ENCODE data around the gene SDC3.

Gene SDC3

DNA sequence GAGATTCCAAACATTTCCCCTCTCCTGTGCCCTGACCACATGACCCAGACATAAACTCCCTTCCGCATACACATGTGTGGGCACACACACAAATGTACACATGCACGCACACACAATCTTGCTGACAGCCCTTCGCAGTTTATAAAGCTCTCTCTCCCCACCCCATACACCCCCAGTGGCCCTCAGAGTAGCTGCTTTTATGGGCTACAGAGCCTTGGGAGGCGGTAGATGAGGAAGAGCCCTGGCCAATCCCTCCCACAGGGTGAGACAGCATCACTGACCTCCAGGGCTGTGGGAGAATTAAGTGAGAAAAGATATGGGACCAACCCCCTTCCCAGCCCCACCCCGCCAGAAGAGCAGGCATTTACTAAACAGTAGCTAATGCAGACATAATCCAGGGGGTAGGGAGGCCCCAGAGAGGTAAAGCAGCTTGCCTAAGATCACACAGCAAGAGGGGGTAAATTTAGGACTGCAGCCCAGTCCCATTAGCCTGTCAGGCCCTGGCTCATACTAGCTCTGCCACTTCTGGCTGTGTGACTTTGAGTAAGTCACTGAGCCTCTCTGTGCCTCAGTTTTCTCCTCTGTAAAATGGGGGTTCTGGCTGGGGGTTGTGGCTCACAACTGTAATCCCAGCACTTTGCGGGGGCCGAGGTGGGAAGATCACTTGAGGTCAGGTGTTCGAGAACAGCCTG is 5.1 kb downstream of the SDC3 start:
- no peak for DNase-seq

DNA sequence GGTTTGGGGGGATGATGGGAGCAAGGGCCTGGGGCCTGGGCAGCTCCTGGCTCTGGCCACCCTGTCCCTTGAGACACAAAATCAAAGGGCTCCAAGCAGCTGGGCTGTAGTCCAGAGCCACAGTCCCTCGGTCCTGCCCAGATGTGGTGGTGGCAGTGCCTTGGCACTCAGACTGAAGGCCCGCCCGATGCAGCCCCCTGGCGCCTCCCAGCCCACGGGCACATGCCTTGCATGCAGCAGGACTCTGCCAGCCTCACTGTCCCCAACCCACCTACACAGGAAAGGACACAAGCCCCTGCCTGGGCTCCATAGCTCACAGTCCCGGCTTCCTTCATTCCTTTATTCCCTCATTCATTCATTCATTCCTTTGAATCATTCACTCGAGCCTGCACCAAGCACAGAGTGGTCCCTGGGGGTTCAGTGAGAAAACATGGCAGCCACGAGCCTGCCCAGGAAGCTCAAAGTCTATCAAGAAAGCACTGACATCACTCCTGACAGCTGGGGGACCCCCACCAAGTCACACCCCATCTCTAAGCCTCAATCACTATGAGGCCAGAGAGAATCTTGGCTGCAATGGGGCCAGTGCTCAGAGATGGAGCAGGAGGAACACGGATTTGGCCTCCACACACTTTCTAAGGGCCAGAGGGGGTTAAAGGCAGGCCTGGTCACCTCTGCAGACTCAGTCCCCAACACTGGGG is 5.8 kb downstream of the SDC3 start:
- no peak for DNase-seq

DNA sequence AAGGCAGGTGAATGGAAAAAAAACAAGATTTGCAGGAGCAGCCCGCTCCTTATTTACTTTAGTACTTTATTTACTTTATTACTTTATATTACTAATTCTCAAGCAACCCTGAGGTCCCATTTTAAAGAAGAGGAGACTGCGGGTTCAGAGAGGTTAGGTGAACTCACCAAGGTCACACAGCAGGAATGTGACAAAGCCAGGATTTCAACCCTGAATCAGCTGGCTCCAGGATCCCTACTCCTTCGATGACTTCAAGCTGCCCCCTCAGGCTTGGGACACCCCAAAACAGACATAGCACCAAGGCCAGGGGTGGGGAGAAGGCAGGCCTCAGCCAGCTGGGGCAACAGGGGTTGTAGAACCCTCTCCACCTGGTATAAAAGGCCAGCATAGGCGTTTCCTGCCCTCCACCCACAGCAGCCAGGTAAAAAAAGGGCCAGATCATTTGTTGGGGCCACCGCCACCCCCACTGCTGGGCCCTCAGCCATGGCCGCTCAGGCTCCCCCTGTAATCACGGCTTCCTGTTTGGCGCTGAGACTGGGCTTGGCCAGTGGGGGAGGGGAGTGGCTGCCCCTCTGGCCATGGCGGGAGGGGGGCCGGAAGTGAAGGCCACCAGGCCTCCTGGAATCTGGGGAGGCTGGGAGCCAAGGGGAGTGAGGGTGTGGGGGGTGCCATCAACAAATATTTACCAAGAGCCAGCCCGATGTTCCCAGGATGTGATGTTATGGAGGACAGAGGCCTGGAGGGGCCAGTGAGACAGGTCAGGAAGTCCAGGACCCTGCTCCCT is 6.6 kb downstream of the SDC3 start:
- DNase-seq = no peak

DNA sequence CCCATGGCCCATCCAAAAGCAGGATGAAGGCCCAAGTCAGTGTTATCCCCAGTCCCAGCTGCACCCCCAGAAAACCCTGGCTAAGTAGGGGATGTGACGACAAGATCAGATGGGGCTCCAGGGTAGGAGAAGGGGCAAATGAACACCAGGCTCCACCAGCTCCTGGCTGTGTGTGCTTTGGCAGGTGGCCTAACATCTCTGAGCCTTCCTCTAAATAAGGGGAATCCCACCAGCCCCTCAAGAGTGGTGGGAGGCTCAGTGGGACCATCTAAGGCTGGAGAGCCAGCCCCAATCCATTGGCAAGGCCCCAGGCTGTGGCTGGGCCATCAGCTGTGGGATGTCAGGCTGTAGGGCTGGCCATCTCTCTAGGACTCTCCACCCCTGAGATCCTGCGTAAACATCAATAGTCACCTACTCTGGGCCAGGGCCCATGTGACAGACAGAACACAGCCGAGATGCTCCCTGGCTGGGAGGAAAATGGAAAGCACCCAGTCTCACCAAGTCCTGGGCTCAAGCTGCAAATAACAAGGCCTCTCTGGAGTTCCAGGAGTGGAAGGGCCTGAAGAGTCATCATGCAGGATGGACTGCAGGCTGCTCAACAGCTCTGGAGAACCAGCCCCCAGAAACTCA is 7.5 kb downstream of the SDC3 start:
- no peak for DNase-seq

DNA sequence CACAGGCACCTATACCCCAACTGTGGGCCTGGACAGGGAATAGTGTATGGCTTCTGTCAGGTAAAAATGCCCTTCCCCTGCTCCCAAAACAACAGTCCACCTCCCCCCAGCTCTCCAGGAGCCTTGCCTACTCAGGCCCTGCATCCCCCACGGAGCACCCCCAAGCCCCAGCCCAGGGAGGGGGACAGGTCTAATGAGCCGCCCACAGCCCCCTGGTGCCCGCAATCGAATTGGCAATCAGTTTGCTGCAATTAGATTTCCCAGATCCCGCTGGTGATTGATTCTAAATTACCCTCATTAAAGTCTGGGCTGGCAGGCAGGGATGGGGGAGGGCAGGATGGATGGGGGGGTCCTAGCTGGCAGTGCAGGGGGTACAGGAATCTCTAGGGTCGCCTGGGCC is 8.1 kb downstream of the SDC3 start:
- DNase-seq = no peak

DNA sequence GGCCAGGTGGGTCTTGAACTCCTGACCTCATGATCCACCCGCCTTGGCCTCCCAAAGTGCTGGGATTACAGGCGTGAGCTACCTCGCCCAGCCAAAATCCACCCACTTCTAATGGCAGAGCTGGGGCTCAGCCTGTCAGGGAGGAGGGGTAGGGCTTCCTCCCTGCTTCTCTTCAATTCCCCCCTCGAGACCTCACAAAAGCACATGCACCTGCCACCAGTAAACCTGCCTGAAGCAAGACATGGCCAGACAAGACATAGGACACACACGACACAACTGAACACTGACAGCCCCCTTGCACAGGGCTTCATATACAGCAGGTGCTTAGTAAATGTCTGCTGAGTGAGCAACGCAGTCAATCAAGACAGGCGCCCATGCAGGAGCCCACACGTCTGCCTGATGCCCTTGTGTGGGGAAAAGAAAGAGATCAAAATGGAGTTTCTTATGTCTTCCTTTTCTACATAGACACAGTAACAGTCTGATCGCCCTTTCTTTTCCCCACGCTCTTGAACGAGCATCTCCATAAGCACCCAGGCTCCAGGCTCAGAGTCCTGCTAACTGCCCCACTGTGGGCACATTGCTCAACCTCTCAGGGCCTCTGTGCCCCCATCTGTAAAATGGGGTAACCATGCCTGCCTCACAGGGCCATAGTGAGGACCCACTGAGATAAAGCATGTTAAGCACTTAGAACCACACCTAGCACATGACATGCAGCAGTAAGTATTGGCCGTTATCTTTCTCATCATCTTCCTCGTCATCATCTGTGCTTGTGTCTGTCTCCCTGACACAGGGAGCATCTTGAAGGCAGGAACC is 8.8 kb downstream of the SDC3 start:
- DNase-seq = no peak

DNA sequence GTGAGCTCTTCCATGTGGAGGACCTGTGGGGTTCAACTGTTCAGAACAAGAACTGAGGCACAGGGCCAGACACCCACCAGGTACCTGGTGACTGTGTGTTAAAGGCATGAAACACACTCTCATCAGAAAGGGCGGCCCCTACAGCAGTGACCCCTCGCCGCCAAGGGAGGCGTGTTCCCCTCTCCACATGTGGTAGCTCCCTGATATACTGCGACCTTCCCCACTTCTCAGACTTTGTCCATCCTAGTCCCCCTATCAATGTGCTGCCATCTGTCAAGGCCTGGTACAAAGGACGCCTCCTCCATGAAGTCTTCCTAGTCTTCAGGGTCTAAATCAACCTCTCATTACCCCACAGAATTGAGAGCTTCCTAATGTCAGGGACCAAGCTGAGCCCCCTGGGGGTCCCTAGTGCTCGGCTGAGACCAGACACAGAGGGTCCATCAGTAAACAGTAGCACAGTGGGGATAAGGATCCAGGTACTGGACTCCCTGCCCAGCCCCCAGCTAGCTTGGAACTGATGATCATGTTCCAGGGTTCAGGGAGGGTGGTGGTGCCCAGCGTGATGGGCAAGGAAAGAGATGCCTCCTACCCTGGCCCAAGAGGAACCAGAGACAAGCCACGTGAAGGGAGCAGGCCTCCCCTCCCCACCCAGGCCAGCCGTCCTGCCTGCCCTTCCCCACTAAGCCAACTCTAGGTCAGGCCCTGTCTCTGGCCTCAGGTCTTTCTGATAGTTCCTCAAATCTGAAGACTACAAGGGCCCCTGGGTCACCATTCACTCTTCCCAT is 10.3 kb downstream of the SDC3 start:
- no peak for DNase-seq

DNA sequence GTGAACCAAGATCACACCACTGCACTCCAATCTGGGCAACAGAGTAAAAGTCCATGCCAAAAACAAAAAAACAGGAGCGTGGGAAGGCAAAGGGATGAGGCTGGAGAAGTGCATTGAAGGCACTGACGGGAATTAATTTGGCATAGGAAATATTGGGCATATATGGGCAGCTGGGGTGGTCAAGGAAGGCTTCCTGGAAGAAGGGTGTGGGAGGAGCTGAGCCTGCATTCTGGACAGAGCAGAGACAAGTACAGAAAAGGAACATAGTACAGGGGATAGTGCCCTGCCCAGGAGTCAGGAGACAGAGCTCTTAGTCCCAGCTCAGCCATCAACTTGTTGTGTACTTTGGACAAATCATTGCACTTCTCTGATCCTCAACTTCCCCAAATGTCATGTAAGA is 11.7 kb downstream of the SDC3 start:
- no peak for DNase-seq

DNA sequence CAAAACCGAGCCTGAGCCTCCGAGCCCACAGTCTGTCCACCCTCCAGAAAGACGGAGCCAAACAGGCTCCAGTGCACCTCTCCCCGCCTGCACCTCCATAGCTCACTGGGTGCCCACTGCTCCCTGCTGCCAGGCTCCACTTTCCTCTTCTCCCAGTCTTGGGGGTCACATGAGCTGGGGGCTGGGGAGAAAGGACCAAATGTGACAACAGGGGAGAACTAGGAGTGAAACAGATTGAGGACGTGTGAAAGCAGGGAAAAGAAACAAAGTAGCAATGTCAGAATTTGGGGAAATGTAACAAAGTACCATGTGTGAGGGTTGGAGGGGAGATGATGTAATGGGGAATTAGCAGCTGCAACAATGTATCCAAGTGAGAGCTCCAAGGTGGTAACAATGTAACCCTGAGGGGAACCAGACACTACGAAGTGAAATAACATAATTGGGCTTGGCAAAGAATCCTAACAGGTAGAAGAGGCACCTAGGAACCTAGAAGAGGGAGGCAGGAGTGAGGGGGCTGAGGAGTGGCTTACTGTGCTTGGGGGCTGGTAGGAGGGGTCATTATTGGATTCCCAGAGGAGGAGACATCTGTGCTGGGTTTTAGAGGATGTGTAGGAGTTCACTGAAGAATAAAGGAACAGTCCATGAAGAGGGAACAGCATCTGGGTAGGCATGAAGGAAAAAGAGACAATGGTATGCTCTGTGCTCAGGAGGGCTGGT is 12.5 kb downstream of the SDC3 start:
- DNase-seq = no peak

DNA sequence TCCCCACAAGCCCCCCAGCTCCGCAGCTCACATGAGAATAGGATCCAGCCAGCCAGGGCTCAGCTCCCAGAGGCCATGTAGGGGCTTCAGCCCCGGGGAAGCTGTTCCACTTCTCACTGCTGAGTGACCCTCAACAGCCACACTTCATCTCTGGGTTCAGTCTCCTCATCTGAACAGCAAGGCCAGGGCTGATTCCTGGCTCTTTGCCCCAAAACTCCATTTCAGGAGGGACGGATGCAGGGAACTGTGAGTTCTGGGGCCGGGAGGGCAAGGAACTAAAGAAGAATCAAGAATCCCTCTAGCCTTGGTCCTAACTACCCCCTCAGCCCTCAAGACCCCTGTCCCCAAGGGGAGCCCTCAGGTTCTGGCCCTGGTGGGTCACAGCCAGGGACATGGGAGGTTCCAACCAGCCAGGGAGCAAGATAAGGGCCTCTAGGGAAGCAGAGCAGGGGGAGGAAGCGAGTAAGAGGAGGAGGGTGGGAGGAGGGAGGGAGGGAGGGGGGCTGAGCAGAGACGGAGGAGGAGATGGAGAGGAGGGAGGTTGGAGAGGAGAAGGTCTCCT is 13.1 kb downstream of the SDC3 start:
- DNase-seq = no peak

DNA sequence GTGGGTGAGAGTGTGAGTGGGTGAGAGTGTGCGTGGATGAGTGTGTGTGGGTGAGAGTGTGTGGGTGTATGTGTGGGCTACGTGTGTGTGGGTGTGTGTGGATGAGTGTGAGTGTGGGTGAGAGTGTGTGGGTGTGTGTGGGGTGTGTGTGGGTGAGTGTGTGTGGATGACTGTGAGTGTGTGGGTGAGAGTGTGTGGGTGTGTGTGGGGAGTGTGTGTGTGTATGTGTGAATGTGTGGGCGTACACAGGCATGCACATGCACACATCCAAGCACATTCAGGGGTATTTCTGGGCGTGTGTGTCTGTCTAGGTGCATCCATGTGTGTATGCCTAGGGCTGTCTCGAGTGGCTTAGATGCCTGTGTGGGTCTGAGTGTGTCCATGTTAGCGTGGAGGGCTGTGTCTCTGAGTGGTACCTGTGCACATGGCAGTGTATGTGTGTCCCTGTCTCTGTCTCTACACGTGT is 14.0 kb downstream of the SDC3 start:
- no peak for DNase-seq

DNA sequence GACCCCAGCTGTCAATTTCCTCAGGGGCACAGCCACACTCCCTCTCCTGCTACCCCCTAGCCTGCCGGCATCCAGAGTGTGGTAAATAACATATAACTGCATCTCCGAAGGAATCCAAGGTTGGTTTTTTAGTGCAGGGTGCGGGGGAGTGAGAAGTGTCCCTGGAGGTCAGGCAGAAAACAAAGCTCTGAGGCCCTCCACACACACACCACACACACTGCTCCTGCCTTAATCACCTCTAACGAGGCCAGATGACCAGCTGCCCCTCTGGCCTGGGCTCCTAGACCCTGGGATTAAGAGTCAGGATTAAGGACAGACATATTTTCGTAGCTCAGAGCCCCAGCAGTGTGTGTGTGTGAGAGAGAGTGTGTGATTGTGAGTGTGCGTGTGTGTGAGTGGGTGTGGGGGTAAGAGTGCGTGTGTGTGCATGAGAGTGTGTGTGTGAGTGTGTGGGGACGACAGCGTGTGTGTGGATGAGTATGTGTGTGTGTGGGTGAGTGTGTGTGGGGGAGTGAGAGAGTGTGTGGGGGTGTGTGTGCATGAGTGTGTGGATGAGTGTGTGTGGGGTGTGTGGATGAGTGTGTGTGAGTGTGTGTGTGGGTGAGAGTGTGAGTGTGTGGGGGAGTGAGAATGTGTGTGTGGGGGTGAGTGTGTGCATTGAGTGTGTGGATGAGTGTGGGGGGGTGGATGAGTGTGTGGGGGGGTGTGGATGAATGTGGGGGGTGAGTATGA is 14.6 kb downstream of the SDC3 start:
- DNase-seq = no peak

DNA sequence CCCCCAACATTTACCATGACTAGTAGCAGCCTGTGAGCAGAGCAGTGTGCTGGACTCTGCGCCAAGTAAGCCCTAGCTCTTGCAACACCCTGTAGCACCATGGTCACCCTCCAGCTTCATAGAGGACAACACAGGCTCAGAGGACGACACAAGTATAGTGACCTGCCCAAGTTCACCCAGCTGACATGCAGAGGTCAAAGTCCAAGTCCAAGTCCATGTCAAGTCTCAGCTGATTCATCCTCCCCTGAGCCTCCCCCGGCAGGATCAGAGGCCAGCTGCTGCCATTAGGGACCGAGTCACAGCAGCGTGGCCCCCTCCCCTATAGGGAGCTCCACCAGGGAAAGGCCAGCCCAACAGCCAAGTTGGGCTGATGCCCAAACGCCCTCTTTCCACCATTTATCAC is 15.9 kb downstream of the SDC3 start:
- no peak for DNase-seq

DNA sequence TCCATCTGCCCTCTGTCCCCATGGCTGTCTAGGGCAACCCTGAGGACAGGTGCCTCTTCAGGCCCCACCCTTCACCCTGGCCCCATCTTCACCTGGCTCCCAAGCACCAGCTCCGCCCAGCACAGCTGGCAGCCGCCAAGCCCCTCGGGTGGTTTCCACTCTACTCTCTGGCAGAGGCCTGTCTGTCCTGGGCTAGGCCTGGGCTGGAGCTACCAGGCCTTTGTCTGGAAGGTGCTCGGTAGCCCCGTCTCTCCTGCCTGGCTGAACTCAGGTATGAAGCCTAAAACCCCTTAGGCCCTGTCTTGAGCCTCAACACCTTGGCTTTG is 17.4 kb downstream of the SDC3 start:
- DNase-seq = no peak

DNA sequence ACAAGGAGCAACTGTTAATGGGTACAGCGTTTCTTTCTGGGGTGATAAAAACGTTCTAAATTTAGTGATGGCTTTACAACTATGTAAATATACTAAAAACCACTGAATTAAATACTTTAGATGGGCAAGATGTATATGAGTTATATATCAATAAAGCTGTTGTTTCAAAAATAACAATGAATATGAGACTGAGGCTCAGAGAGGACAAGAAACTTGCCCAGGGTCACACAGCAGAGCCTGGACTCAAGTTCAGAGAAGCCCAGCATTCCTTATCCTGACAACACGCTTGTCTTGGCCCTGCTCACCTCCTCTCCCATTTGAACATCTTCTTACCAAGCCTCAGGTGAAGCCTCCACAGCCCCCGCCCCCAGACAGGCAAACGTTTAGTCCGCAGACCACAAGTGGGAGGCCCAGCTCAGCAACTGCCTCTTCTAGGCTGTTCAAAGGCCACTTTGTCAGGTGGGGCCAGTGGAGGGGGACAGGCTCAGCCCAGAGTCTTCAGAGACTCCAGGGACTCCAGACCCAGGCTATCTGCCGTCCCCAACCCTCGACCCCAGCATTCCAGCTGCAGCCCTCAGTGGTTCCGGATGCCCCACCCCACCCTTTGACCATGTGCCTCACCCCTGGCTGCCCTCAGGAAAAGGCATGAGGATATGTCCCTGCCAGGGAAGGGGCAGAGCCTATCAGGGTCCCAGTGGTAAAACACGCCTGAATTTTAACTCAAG is 17.9 kb downstream of the SDC3 start:
- no peak for DNase-seq

DNA sequence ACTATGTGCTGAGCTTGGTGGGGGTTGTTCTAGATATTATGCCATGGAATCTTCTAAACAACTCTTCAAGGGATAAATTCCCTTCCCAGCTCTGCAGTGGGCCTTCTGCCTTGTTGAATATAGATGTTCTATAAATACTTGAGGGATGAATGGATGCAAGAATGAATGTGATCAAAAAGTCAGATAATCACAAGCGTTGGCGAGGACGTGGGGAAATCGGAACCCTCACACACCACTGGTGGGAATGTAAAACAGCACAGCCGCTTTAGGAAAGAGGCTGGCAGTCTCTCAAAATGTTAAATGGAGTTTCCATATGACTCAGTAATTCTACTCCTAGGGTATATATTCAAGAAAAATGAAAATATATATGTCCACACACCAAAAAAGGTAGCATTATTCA is 19.0 kb downstream of the SDC3 start:
- DNase-seq = no peak

DNA sequence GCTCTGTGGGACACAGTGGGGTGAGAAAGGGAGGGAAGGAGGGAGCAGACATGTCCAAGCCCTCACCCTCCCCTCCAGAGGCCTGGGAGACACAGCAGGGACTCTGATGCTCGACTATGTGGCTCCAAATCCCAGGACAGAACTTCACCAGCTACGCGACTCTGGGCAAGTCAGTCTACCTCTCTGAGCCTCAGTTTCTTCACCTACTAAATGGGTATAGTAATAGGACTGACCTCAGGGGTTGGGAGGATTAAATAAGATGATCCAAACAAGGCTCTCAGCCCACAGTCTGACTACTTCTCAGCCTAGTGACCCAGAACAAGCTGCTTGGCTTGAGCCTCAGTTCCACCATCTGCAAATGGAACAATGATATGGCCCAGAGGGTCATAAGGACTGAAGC is 19.6 kb downstream of the SDC3 start:
- DNase-seq = no peak

DNA sequence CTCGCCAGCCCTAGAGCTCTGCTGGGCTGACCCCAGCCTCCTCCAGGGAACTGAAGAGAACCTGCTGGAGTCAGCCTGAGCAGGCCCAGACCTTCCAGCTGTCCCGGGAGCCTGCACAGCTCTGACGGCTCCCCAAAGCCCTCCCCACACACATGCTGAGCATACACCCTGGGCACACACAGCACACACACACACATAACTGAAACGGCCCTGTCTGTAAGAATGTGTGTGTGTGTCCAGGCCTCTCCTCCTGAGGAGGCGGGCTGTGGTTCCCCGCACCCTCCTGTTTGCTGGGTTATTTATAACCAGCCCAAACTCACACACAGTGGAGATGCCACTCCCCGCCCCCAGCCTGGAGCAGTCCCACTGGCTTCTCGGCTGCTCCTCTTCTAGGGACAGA is 20.2 kb downstream of the SDC3 start:
- DNase-seq = no peak

Measured in activated T-cell treated with anti-CD3 and anti-CD28 coated beads, Interleukin-2, amount 50 U/mL, for 48 hours (primary cell).